ENCODE measurements around the gene PAQR5.

PAQR5 gene

DNA sequence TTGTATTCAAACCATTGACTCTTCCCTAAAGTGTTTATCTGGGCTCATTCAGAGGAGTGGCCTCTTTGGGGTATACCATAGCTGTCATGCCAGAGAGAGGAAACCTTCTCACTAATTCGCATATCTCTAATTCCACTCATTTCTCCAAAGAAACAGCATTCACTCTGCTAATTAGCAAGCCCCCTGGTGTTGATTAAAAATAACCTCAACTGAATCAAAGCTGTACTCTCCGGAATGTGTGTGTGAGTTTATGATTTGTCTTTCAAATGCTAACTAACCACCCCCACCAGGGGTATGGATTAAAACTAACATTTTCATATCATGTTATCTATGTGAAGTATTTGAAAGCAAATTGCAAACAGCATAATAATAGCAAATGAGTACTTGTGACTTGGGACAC is 45.5 kb downstream of the PAQR5 start:
- Histone ChIP-seq H4K20me1 (ENCODE audit: insufficient read depth, low read length) (no peaks in the 10 kb centered on the region), H2AFZ (ENCODE audit: low read length) (no peak overlapping the region), H3K4me3 (ENCODE audit: low read depth, low read length, poor library complexity, severe bottlenecking) (no peak overlapping the region), H3K4me1 (ENCODE audit: insufficient read depth, low read length, severe bottlenecking) (no peaks in the 10 kb centered on the region), H3K36me3 (ENCODE audit: insufficient read depth, low read length) (no peaks in the 10 kb centered on the region), H3K9ac (ENCODE audit: low read length) (no peak overlapping the region), H3K79me2 (ENCODE audit: insufficient read depth, low read length) (no peaks in the 10 kb centered on the region), H3K9me3 (ENCODE audit: low read length) (no peaks in the 10 kb centered on the region), H3K27me3 (ENCODE audit: insufficient read depth, low read length) (no peaks in the 10 kb centered on the region), H3K9me2 (ENCODE audit: low read depth, low read length) (no peaks in the 10 kb centered on the region), H3K27ac (ENCODE audit: low read depth, low read length, poor library complexity, severe bottlenecking) (no peak overlapping the region), H3K4me2 (ENCODE audit: low read length) (no peak overlapping the region), H3F3A (ENCODE audit: insufficient read depth, low read length) (no peaks in the 10 kb centered on the region)
- TF ChIP-seq EZH2 (IDR thresholded peaks at IDR 0.05; ENCODE audit: borderline replicate concordance, low read length), result no peak
- TF ChIP-seq, protein P1, sequence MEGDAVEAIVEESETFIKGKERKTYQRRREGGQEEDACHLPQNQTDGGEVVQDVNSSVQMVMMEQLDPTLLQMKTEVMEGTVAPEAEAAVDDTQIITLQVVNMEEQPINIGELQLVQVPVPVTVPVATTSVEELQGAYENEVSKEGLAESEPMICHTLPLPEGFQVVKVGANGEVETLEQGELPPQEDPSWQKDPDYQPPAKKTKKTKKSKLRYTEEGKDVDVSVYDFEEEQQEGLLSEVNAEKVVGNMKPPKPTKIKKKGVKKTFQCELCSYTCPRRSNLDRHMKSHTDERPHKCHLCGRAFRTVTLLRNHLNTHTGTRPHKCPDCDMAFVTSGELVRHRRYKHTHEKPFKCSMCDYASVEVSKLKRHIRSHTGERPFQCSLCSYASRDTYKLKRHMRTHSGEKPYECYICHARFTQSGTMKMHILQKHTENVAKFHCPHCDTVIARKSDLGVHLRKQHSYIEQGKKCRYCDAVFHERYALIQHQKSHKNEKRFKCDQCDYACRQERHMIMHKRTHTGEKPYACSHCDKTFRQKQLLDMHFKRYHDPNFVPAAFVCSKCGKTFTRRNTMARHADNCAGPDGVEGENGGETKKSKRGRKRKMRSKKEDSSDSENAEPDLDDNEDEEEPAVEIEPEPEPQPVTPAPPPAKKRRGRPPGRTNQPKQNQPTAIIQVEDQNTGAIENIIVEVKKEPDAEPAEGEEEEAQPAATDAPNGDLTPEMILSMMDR (IDR thresholded peaks at IDR 0.05; ENCODE audit: low read length), result no peak; the same call in 1 of the 2 replicates

DNA sequence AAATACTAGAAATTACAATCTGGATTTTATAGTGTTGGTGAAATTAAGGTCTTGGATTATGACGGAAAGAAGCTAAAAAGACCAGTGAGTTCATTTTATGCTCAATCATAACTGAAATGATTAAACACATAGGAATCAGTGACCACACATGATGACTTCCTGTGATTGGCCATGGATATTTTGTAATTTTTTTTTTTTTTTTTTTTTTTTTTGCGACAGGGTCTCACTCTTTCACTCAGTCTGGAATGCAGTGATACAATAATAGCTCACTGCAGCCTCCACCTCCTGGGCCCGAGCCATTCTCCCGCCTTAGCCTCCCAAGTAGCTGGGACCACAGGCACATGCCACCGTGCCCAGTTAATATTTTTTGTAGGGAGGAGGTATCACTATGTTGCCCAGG is 47.4 kb downstream of the PAQR5 start:
- H3K27me3 ChIP-seq (ENCODE audit: insufficient read depth, low read length), result no peaks in the 10 kb centered on the region
- no peaks in the 10 kb centered on the region for H3F3A ChIP-seq (ENCODE audit: insufficient read depth, low read length)
- H3K27ac ChIP-seq (ENCODE audit: low read depth, low read length, poor library complexity, severe bottlenecking), result no peak overlapping the region
- no peaks in the 10 kb centered on the region for H3K79me2 ChIP-seq (ENCODE audit: insufficient read depth, low read length)
- no peak overlapping the region for H3K4me2 ChIP-seq (ENCODE audit: low read length)
- H3K4me3 ChIP-seq (ENCODE audit: low read depth, low read length, poor library complexity, severe bottlenecking), result no peak overlapping the region
- H3K9me3 ChIP-seq (ENCODE audit: low read length), result no peaks in the 10 kb centered on the region
- no peak overlapping the region for H3K9ac ChIP-seq (ENCODE audit: low read length)
- no peaks in the 10 kb centered on the region for H3K9me2 ChIP-seq (ENCODE audit: low read depth, low read length)
- H3K4me1 ChIP-seq (ENCODE audit: insufficient read depth, low read length, severe bottlenecking), result no peaks in the 10 kb centered on the region
- H3K36me3 ChIP-seq (ENCODE audit: insufficient read depth, low read length), result no peaks in the 10 kb centered on the region
- no peak for TF ChIP-seq EZH2 (IDR thresholded peaks at IDR 0.05; ENCODE audit: borderline replicate concordance, low read length)
- TF ChIP-seq, protein P1 (IDR thresholded peaks at IDR 0.05; ENCODE audit: low read length), result no peak
- H2AFZ ChIP-seq (ENCODE audit: low read length), result no peak overlapping the region
- H4K20me1 ChIP-seq (ENCODE audit: insufficient read depth, low read length), result no peaks in the 10 kb centered on the region

DNA sequence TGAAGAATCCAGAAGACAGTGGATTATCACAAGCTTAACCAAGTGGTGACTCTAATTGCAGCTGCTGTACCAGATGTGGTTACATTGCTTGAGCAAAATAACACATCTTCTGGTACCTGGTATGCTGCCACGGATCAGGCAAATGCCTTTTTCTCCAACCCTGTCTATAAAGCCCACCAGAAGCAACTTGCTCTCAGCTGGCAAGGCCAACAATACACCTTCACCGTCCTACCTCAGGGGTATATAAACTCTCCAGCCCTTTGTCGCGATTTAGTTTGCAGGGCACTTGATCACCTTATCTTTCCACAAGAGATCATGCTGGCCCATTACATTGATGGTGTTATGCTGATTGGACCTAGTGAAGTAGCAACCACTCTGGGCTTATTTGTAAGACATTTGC is 52.6 kb downstream of the PAQR5 start:
- TF ChIP-seq, protein P1 (IDR thresholded peaks at IDR 0.05; ENCODE audit: low read length), result no peak
- no peak for TF ChIP-seq EZH2 (IDR thresholded peaks at IDR 0.05; ENCODE audit: borderline replicate concordance, low read length)
- H3F3A ChIP-seq (ENCODE audit: insufficient read depth, low read length), result no peaks in the 10 kb centered on the region
- H3K9me3 ChIP-seq (ENCODE audit: low read length), result no peaks in the 10 kb centered on the region
- H3K4me2 ChIP-seq (ENCODE audit: low read length), result no peak overlapping the region
- no peaks in the 10 kb centered on the region for H3K4me1 ChIP-seq (ENCODE audit: insufficient read depth, low read length, severe bottlenecking)
- H3K9me2 ChIP-seq (ENCODE audit: low read depth, low read length), result no peaks in the 10 kb centered on the region
- no peaks in the 10 kb centered on the region for H3K27me3 ChIP-seq (ENCODE audit: insufficient read depth, low read length)
- H3K27ac ChIP-seq (ENCODE audit: low read depth, low read length, poor library complexity, severe bottlenecking), result no peak overlapping the region
- no peaks in the 10 kb centered on the region for H3K79me2 ChIP-seq (ENCODE audit: insufficient read depth, low read length)
- no peak overlapping the region for H2AFZ ChIP-seq (ENCODE audit: low read length)
- no peak overlapping the region for H3K9ac ChIP-seq (ENCODE audit: low read length)
- no peaks in the 10 kb centered on the region for H4K20me1 ChIP-seq (ENCODE audit: insufficient read depth, low read length)
- no peaks in the 10 kb centered on the region for H3K36me3 ChIP-seq (ENCODE audit: insufficient read depth, low read length)
- H3K4me3 ChIP-seq (ENCODE audit: low read depth, low read length, poor library complexity, severe bottlenecking), result no peak overlapping the region

All from OCI-LY1 (cell line).